NCI-H345 (cell line): ENCODE results near the gene SAMM50.

Experiments used
- DNase-seq: peaks from one replicate; lab custom pipeline; 2025; lab: John Stamatoyannopoulos, UW

The SAMM50 gene

GRCh38 chr22:43945632-43946383 is 9.4 kb upstream of the SAMM50 start:
- peak; percentile 0 for DNase-seq

DNA sequence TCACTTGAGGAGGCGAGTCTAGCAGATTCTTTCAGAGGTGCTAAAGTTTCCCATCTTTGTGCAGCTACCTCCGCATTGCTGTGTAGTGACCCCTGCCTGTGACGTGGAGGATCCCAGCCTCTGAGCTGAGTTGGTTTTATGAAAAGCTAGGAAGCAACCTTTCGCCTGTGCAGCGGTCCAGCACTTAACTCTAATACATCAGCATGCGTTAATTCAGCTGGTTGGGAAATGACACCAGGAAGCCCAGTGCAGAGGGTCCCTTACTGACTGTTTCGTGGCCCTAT is 8.9 kb upstream of the SAMM50 start:
- no peak for DNase-seq

- no peak for DNase-seq
Measured at GRCh38 chr22:43948836-43949406, 6.3 kb upstream of the SAMM50 start.

DNA sequence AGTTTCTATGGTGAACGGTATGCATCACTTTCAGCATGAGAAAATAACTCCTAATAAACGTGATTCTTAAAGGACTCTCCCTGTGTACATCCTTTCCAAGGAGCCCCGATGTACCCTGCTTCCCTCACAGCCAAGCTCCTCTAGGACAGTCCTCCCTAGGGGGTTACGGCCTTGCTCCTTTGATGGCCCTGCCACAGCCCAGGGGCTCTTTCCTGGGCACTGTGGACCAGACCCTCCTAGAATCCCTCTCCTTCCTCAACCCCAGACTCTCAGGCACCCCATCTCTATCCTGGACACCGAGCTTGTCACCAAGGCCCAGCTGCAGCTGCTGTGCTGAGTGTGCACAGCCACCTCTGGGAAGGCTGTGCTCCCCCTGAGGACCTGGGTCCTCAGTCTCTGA is 3.9 kb upstream of the SAMM50 start:
- DNase-seq = no peak

GRCh38 chr22:43951966-43952365 is 3.3 kb upstream of the SAMM50 start:
- no peak for DNase-seq

GRCh38 chr22:43953988-43954785 is 1.1 kb upstream of the SAMM50 start:
- DNase-seq = no peak

GRCh38 chr22:43955883-43956782 is 891 bp downstream of the SAMM50 start:
- no peak for DNase-seq

DNA sequence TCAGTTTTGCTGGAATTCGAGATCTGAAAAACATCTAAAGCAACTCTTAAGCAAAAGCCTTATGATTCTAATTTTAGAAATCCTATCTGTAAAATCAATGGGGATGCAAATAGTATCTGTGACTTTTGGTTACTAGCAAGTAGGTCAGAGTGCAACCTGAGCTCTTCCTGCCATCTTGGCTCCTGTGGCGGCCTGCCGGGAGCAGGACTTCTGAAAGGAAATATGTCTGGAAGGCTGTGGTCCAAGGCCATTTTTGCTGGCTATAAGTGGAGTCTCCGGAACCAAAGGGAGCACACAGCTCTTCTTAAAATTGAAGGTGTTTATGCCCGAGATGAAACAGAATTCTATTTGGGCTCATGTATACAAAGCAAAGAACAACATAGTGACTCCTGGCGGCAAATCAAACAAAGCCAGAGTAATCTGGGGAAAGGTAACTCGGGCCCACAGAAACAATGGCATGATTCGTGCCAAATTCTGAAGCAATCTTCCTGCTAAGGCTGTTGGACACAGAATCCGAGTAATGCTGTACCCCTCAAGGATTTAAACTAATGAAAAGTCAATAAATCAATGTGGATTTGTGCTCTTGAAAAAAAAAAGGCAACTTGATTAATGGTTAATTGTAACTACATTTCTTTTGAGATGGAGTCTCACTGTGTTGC is 1.7 kb downstream of the SAMM50 start:
- DNase-seq = no peak

GRCh38 chr22:43957871-43958270 is 2.6 kb downstream of the SAMM50 start:
- DNase-seq = no peak

- no peak for DNase-seq
Measured at GRCh38 chr22:43964314-43964857, 9.1 kb downstream of the SAMM50 start.

DNA sequence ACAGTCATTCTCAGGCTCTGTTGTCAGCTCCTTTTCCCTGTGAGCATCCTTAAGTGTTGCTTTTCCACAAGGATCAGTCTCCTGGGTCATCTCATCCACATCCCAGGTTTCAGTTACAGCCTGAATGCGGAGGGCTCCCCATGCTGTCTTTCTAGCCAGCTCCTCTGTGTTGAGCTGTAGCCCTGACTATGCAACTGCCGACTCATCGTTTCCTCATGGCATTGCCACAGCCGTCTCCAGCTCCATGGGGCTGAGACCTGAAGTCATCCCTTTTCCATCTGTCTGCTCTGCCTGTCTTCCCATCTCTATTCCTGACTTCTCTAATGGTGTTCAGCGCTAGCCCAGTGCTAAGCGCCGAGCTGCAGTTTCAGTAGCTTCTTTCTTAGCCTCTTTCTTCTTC is 11.8 kb downstream of the SAMM50 start:
- DNase-seq = no peak

DNA sequence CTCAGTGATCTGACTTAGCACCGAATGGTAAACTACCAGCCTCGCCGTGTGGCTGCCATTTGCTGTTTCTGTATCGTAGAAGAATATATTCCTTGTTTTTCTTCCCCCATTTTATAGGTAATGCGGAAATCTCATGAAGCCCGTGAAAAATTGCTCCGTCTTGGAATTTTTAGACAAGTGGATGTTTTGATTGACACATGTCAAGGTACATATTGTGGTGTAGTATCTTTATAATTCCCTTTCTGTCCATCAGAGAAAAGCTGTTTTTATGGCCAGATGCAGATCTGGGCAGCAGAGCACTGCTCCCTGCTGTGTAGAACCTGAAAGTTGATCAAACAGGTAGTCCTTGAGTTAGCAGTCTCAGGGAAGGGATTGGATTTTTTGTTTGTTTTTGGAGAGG is 13.4 kb downstream of the SAMM50 start:
- DNase-seq = no peak

DNA sequence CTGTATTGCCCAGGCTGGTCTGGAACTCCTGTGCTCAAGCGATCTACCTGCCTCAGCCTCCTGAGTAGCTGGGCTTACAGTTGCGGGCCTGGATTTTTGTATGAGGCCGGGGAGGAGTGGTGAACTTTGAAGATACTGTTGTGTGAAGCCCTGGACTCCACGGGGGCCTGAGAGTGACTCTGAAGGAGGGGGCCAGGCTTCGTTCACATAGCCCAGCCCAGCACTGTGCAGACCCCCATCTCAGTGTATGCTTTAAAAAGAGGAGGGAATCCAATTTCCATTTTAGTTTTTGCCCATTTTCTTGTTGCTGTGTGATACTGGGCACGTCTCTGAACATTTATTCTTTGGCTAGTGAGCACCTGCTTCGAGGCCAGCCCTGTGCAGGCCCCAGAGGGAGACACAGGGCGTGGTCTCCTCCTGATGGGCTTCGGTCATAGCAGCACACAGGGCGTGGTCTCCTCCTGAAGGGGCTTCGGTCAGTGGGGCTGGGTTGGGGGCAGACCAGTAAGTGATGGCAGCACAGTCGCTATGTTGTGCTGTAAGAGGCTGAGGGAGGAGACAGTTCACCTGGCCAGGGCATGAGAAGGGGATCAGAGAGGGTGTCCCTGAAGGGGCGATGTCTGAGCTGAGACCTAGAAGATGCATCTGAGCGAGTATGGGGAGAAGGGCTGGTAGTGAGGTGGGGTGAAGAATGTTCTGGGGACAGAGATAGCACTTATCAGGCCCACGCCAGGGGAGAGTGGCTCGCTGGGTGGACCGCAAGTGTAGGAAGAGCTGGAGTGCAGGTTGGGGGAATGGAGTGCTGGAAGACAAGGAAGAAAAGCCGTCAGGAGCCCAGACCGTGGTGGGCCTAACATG is 14.0 kb downstream of the SAMM50 start:
- DNase-seq = no peak

- DNase-seq = no peak
Measured at GRCh38 chr22:43969989-43970755, 14.9 kb downstream of the SAMM50 start.

- no peak for DNase-seq
Measured at GRCh38 chr22:43971112-43971511, 15.9 kb downstream of the SAMM50 start.

DNA sequence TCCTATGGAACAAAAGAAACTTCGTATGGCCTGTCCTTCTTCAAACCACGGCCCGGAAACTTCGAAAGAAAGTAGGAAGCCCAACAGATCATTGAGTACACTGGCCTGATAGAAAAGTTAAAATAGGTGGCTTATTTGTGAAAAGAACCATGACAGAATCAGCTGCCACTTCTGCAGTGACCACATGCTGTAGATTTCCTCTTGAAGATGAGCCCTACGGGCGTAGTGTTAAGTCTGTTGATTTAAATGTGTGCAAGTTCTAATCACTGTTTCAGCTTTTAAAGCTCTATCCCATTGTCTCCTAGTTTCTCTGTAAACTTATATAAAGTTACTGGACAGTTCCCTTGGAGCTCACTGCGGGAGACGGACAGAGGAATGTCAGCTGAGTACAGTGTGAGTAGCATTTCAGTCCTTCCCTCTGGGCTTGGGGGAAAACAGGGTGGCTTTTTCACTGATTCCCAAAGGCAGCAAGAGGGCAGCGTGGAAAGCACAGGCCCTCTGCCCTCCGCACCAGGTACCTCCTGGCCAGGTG is 17.8 kb downstream of the SAMM50 start:
- DNase-seq = no peak

GRCh38 chr22:43974028-43974545 is 18.8 kb downstream of the SAMM50 start:
- no peak for DNase-seq

GRCh38 chr22:43975041-43975440 is 19.8 kb downstream of the SAMM50 start:
- no peak for DNase-seq
